Effector memory CD4-positive, alpha-beta T cell (primary cell): ENCODE results near the gene HOXB6.

Experiments
- DNase-seq, 3 donors: peaks; one replicate each; pipeline ENCODE4 v3.0.0-alpha.2; 2020
- H3K27ac ChIP-seq: 2 replicates; pipeline ENCODE4 v1.7.0; 2013; ENCODE audit warnings: mild to moderate bottlenecking, low read length, moderate library complexity; ENCODE audit not compliant: insufficient read depth, poor library complexity, severe bottlenecking
- H3K27me3 ChIP-seq: replicated peaks from 2 replicates; pipeline ENCODE4 v1.7.0; 2013; ENCODE audit warnings: mild to moderate bottlenecking, low read length; ENCODE audit not compliant: insufficient read depth, control insufficient read depth, poor library complexity, severe bottlenecking
- H3K36me3 ChIP-seq: 2 replicates; pipeline ENCODE4 v1.7.0; 2013; ENCODE audit warnings: mild to moderate bottlenecking, low read length, moderate library complexity; ENCODE audit not compliant: control insufficient read depth, insufficient read depth
- H3K4me1 ChIP-seq: 2 replicates; pipeline ENCODE4 v1.7.0; 2013; ENCODE audit warnings: low read length, mild to moderate bottlenecking; ENCODE audit not compliant: control insufficient read depth, insufficient read depth, poor library complexity, severe bottlenecking
- H3K4me3 ChIP-seq: 2 replicates; pipeline ENCODE4 v1.7.0; 2013; ENCODE audit warnings: low read length, low read depth, mild to moderate bottlenecking; ENCODE audit not compliant: insufficient read depth, poor library complexity, severe bottlenecking
- H3K9me3 ChIP-seq: 2 replicates; pipeline ENCODE4 v1.7.0; 2013; ENCODE audit warnings: mild to moderate bottlenecking, low read length, moderate library complexity; ENCODE audit not compliant: control insufficient read depth

The HOXB6 gene

DNA sequence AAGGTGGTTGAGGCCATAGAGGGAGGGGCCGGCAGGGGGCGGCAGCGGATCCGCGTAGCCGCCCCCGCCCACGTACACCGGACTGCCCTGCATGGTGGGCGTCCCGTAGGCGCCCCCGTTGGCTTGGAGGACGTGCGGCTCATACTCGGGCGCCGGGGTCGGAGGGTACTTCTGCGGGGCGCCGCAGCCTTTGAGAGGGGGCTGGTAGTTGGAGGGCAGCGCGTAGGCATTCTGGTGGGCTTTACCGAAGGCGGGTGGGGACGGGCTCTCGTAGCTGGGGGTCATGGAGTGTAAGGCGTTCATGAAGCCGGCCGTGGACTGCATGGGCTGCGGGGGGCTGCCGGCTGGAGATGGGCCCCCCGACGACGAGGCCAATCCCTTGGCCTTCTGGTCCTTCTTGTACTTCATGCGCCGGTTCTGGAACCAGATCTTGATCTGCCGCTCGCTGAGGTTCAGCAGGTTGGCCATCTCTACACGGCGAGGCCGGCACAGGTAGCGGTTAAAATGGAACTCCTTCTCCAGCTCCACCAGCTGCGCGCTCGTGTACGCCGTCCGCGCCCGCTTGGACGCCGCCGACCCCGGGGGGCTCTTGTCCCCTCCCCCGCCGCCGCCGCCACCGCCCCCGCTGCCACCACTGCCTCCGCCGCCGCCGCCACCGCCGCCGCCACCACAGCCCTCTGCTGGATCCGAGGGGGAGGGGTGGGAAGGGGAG lies 54.1 kb downstream of the HOXB6 start:
- DNase-seq, result no peak
- Histone ChIP-seq H3K27me3 (no peaks in the 10 kb centered on the region), H3K36me3 (no peaks in the 10 kb centered on the region), H3K4me1 (peaks cover 12% of the 10 kb centered on the region), H3K4me3 (no peak overlapping the region), H3K9me3 (no peaks in the 10 kb centered on the region), H3K27ac (no peak overlapping the region)

DNA sequence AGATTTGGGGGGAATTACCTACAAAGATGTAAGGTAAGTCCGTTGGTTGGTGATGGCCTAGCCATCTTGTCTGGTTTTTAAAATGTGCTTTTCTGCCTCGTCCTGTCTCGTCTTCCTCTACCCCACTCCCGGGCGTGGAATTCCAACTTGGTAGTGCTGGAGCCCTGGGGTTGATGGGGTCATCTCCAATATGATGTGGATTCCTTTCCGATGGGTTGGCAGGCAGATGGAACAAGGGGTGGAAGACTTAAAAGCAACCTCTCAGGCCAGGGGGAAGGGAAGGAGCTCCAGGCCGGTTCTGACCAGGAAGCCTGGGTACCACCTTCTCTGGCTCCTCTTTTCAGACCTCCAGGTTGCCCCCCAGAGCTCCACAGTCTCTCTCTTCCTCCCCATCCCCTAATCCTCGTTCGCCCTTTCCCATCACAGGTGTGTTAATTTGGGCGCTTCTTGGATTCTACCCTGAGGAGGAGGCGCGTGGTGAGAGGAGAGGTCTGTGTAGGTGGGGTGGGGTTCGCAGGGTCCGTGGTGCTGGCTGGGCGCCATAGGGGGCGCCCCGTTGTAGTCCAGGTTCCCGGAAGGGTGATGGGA lies 54.8 kb downstream of the HOXB6 start:
- no peak overlapping the region for H3K4me3 ChIP-seq
- no peaks in the 10 kb centered on the region for H3K27me3 ChIP-seq
- no peak overlapping the region for H3K27ac ChIP-seq
- no peak for DNase-seq
- H3K4me1 ChIP-seq, result peaks cover 12% of the 10 kb centered on the region
- H3K9me3 ChIP-seq, result no peaks in the 10 kb centered on the region
- H3K36me3 ChIP-seq, result no peaks in the 10 kb centered on the region

DNA sequence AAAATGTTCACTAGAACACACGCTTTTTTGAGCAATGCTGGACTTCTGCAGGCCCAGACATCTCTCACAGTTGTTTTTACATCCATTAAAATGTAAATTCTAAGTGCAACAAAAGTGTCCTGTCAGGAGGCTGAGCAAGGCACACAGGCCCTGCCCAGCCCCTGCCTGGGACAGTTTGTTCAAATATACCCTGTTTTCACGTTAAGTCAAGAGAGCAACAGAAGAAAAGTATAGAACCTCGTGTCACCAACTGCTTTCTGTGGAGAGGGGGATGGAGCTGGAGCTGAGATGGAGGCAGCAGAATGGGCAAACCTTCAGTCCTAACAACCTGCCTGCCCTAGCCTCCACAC lies 55.5 kb downstream of the HOXB6 start:
- Histone ChIP-seq H3K4me3 (no peak overlapping the region), H3K36me3 (no peaks in the 10 kb centered on the region), H3K4me1 (peaks cover 16% of the 10 kb centered on the region), H3K9me3 (no peaks in the 10 kb centered on the region), H3K27me3 (no peaks in the 10 kb centered on the region), H3K27ac (no peak overlapping the region)
- DNase-seq, result no peak

DNA sequence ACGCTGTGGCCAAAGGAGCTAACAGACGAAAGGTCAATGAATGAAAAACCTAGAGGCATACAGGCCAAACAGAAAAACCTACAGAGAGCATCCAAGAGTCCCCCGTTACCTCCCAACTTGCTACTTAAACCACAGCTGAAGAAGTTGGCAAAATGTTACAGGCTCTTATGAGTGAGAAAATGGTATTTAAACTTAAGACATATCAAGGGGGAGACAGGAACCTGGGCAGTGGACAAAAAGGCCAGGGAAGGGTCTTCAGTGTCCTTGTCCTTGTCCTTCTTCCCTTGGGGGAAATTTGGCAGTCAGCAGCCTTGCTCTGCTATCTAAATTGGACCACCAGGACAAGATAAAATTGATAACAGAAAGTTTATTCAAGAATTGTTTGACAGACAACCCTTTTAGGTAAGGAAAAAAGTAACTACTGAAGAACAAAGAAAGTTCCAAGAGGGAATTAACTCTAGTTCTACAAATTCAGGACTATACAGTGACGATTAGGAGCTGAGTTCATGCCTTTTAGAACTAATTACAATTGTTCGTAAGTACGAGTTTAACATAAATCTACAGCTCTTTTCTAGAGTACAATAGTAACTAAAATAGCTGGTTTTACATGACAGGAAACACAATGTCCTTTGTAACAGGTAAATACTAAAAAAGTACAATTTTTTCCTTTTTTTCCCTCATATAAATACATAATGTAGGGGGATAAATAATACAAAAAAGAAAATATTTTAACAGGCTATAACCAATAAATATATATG lies 56.1 kb downstream of the HOXB6 start:
- Histone ChIP-seq H3K27me3 (no peaks in the 10 kb centered on the region), H3K9me3 (no peaks in the 10 kb centered on the region), H3K36me3 (no peaks in the 10 kb centered on the region), H3K4me1 (peaks cover 18% of the 10 kb centered on the region), H3K27ac (peak overlapping the region; percentile 52), H3K4me3 (no peak overlapping the region)
- no peak for DNase-seq

DNA sequence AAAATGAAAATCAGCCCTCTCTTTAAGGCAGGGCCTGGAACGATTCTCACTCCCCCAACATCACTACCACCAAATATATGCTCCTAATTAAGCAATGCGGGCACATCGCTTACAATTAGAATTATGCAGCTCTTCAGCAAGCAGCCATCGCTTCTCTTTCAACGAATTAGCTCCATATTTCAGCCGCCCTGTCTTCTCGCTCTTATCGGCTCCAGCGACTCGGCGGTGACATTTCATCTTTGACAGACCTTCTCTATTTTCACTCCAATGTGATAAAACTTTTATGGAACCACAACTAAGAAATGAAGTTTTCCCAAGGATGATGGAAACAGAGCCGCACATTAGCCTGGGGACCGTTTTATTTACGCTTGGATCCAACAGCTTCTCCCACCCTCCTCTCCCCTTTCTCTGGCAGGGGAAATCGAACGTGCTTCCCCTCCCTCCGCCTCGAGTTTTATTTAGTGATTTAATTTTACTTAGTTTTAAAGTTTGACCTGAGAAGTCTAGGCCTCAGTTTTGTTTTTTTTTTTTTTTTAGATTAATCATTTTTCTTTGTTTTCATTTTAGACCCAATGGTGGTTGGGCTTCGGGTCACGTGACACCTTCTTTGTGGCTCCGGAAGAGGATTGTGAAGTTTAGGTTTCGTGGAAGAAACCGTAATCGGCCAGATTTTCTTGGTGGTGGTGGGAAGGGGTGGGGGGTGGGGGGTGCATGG lies 56.8 kb downstream of the HOXB6 start:
- no peaks in the 10 kb centered on the region for H3K9me3 ChIP-seq
- peaks cover 22% of the 10 kb centered on the region for H3K4me1 ChIP-seq
- no peaks in the 10 kb centered on the region for H3K27me3 ChIP-seq
- peak in 2 of 3 donors; percentile 36 to 41 for DNase-seq
- H3K36me3 ChIP-seq, result no peaks in the 10 kb centered on the region
- no peak overlapping the region for H3K4me3 ChIP-seq
- peak overlapping the region; percentile 52 for H3K27ac ChIP-seq

DNA sequence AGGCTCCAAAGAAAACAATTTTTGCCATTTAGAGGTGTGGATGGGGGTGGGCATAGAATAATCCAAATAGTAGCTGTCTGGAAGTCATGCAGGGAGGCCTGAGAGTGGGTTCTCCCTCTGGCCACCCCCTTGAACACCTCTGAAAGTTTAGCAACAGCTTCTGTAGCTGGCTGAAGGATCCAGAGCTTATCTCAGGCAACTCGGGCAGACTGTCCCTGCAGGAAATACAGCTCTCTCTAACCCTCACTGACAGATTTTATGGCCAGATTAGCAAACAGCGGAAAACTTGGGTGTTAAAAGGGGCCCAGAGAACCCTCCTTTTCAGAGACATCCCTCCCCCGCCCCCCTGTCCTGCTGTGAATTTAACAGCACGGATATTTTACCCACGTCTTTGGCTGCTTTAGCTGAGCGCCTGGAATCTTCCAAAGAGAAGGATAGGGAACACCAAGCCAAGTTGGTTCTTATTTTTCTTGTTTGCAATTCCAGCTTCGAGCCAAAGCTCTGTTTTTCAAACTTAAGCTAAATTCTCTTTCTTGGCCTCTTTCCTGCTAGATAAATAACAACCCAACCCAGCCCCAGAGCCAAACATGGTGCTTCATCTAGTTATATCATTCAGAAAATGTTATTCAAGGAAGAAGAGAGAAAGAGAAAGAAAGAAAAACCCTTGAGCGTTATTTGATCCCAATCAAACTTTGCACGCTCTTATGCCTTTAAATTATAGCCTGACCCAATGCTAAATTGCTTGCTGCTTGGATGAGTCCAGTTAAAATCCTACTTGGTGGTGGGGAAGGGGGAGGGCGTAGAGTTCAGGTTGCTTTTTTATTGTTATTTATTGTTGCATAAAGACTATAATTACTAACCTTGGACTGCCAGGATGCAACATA lies 57.6 kb downstream of the HOXB6 start:
- DNase-seq, result no peak
- Histone ChIP-seq H3K27me3 (no peaks in the 10 kb centered on the region), H3K36me3 (no peaks in the 10 kb centered on the region), H3K27ac (peak overlapping the region; percentile 46), H3K9me3 (no peaks in the 10 kb centered on the region), H3K4me1 (peaks cover 26% of the 10 kb centered on the region), H3K4me3 (peak overlapping the region; percentile 10)

DNA sequence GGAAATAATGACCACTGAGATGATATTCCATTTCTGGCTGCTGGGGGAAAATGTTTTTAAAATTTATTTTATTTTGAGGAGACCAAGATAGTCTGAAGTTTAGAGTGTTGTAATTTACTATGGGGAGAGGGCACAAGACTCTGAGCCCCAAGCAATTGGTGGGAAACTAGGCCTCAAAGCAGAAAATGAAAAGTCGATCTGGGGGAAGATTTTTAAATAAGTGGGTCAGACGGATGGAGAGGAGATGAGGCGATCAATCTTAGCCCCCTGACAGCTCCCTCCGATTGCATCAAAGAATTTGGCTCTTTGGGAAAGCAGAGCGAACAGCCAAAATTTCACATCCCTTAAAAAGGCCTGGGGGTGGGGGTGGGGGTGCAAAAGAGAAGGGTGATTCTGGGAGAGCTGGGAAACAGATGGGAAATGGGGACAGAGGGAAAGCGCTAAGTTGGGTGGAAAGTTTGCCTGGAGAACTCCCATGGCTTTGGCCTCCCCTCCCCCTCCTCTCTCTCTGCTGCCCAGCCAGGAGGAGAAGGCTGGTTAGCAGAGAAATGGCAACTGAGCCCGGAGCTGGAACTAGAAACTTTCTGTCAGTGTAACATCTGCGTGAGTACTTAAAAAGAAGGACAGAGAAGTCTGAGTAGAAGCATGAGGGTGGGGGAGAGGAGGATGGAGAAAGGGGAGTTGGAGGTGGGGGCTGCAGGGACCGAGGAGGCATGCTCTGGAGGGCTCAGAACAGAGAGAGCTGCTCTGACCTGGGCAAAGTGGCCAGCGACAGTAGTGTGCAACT lies 58.5 kb downstream of the HOXB6 start:
- H3K36me3 ChIP-seq, result no peaks in the 10 kb centered on the region
- no peak for DNase-seq
- no peaks in the 10 kb centered on the region for H3K27me3 ChIP-seq
- peak overlapping the region; percentile 10 for H3K4me3 ChIP-seq
- H3K9me3 ChIP-seq, result no peaks in the 10 kb centered on the region
- H3K27ac ChIP-seq, result peak overlapping the region; percentile 89
- H3K4me1 ChIP-seq, result peaks cover 26% of the 10 kb centered on the region
